Lower leg skin (tissue), 4 donors: ENCODE data around the gene DAO. TPM values are rescaled to one million over a fixed set of nuclear protein-coding genes. Genes with fewer than 3 reads are reported as not detected.

Experiments
- DNase-seq, 2 donors: peaks; one replicate each; pipeline ENCODE4 v3.0.0-alpha.2; 2019; ENCODE audit warnings: low spot score in 2 of 2
- H3K4me3 ChIP-seq: fragments of 200-600 bp; sonication (generic); 2 replicates; pipeline ENCODE4 v1.5.1; 2017; ENCODE audit warnings: mild to moderate bottlenecking, low read depth; ENCODE audit not compliant: poor library complexity, severe bottlenecking
- POLR2A ChIP-seq, 2 donors: fragments of 450-650 bp; IDR thresholded peaks; one replicate each; pipeline ENCODE4 v1.6.1; 2016 to 2017; ENCODE audit warnings: antibody characterized with exemption in 2 of 2, mild to moderate bottlenecking in 1 of 2, moderate library complexity in 1 of 2
- WGBS, 2 donors: methylation state at CpG; one replicate each; pipeline ENCODE4 v1.1.5; 2018; 5-methylcytosine and 5-hydroxymethylcytosine counted together
- intact Hi-C: fragments of 100-400 bp; cut with DNase I; formaldehyde crosslinking; loops from one replicate; pipeline ENCODE4 v1.15.0; 2023; ENCODE audit warnings: low total_unique reads
- total RNA-seq, 4 donors: library from RNA; depleted of rRNA; stranded (reverse); fragments of >200 nt; gene quantifications; one replicate each; pipeline ENCODE4 v1.1.0, GENCODE V29; 2016
- TF ChIP-seq, protein P1 (sequence below), 3 donors: fragments of 450-650 bp; IDR thresholded peaks; one replicate each; pipeline ENCODE4 v1.5.1; 2016; ENCODE audit warnings: antibody characterized with exemption in 3 of 3, mild to moderate bottlenecking in 3 of 3, moderate library complexity in 2 of 3

The DAO gene
- total RNA-seq, 4 donors from 2014 or later, result not detected

DNA sequence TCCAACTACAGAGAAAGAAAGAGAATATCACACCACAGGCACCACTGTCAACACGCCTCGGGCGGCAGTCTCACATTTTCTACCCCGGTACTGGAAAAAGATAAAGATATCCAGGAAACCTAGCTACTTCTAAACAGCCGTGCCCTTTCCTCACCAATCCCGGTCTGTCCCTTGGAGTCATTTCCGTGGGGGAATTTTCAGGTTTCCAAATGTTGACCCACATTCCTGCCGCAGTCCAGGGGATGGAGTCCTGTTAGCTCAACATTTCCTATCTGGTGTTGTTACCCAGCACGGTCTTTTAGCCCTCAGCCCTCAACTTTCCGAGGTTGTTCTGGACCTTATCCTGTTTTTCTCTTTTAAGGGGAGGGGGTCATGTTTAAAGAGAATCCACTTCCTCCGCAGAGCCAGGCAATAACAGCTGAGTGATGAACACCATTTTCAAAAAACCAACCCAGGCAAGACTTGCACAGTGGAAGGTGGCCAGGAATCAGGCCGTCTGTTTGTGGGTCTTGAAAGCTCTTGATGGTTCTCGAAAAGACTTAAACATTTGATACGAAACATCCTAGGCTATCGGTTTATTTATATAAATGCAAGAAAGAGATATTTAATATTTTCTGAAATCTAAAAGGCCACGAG, 27.1 kb upstream of the DAO start:
- intact Hi-C loops, result no loop called here
- TF ChIP-seq, protein P1, sequence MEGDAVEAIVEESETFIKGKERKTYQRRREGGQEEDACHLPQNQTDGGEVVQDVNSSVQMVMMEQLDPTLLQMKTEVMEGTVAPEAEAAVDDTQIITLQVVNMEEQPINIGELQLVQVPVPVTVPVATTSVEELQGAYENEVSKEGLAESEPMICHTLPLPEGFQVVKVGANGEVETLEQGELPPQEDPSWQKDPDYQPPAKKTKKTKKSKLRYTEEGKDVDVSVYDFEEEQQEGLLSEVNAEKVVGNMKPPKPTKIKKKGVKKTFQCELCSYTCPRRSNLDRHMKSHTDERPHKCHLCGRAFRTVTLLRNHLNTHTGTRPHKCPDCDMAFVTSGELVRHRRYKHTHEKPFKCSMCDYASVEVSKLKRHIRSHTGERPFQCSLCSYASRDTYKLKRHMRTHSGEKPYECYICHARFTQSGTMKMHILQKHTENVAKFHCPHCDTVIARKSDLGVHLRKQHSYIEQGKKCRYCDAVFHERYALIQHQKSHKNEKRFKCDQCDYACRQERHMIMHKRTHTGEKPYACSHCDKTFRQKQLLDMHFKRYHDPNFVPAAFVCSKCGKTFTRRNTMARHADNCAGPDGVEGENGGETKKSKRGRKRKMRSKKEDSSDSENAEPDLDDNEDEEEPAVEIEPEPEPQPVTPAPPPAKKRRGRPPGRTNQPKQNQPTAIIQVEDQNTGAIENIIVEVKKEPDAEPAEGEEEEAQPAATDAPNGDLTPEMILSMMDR (IDR thresholded peaks at IDR 0.05), result no peak
- no peak for TF ChIP-seq POLR2A (IDR thresholded peaks at IDR 0.05)
- H3K4me3 ChIP-seq, result no peak overlapping the region
- no peak for DNase-seq
- 82 to 83% methylated on average over 16 of the region's 16 CpGs for WGBS, 2 donors

DNA sequence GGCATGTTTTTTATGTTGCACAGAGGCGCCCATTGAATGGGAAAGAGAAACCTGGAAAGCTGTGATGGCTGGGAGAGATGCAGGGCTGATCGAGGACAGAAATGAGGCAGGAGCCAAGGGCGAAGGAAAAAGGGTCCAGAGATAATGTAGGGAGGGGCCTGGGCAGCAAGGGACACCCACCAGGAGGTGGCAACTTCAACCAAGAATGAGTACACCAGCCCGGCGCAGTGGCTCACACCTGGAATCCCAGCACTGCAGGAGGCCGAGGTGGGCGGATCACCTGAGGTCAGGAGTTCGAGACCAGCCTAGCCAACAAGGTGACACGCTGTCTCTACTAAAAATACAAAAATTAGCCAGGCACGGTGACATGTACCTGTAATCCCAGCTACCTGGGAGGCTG, 26.5 kb upstream of the DAO start:
- WGBS, 2 donors, result 86 to 92% methylated on average over 10 of the region's 10 CpGs
- TF ChIP-seq POLR2A (IDR thresholded peaks at IDR 0.05), result no peak
- TF ChIP-seq, protein P1 (IDR thresholded peaks at IDR 0.05), result no peak

GRCh38 chr12:108853981-108854446, 25.9 kb upstream of the DAO start:
- H3K4me3 ChIP-seq, result no peak overlapping the region
- TF ChIP-seq, protein P1 (IDR thresholded peaks at IDR 0.05), result no peak
- intact Hi-C loops, result no loop called here
- WGBS, 2 donors, result 70 to 87% methylated on average over 1 of the region's 1 CpG
- DNase-seq, result no peak

More for the DNA sequence above, 26.5 kb upstream of the DAO start:
- no peak for DNase-seq
- intact Hi-C loops, result no loop called here
- H3K4me3 ChIP-seq, result no peak overlapping the region

DNA sequence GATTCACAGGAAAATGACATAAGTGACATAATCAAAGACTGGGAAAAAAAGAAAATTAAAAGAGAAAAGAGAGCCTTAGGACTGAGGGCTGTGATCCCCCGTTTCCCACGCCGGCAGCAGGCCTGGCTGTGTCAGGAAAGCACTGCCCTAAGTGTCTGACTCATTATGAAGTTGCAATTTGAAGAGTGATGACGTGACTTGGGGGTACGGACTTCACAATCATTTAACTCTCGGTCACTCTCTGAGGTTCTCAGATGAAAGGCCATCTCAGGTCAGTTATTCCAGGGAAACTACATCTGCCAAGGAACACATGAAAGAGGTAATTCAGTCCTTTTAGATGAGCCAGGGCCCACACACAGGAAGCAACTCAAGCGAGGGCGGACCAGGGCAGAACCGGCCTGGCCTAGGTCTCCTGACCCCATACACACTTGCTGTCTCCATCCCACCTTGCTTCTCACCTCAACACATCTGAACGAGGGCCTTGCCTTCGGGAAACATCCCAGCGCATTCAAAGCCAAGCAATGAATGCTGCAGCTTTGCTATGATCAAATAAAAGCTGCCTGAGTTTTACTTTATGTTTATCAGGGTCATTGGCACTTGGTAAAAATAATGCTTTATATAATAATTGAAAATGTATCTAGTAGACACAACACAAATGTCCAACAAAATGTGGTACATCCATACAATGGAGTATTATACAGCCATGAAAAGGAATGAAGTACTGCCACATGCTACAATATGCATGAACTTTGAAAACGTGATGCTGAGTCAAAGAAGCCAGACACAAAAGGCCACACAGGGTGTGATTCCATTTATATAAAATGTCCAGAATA, 25.2 kb upstream of the DAO start:
- H3K4me3 ChIP-seq, result no peak overlapping the region
- TF ChIP-seq, protein P1 (IDR thresholded peaks at IDR 0.05), result no peak
- no peak for TF ChIP-seq POLR2A (IDR thresholded peaks at IDR 0.05)
- no peak for DNase-seq
- intact Hi-C loops, result no loop called here
- WGBS, 2 donors, result 58 to 60% methylated on average over 13 of the region's 13 CpGs

DNA sequence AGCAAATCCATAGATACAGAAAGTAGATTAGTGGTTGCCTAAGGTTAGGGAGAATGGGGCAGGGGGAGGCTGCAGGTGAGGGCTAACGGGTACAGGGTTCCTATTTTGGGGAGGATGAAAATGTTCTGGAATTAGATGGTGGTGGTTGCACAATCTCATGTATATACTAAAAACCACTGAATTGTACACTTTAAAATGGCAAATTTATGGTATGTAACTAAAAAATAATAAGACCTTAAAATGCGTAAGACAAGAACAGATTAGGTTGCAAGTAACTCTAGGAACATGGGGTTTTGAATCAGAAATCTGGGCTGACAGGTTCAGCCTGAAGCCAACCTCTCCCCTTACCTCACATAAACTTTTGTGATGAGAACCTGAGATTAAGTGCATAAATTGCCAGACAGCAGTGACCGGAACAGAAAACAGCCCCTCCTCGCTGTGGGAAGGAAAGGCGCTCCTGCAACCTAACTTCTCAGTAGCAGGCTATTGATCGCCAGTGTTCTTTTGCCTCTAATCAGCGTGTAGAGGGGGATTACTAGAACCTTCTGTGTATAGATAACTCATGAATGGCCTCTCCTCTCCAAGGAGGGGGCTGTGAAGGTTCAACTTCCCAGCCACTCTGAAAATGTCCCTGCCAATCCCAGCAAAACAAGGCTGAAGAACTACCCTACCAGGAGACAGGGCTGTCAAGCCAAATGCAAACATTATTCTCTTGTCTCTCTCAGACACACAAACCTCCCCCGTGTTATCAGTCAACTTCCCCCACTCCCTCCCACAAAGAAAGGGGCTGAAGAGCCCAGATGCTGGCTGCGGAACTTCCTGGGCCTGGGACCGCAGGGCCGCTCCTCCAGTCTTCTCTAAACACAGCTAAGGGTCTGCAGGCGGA, 24.4 kb upstream of the DAO start:
- no peak for TF ChIP-seq POLR2A (IDR thresholded peaks at IDR 0.05)
- TF ChIP-seq, protein P1 (IDR thresholded peaks at IDR 0.05), result no peak
- intact Hi-C loops, result no loop called here
- DNase-seq, result no peak
- WGBS, 2 donors, result 73 to 76% methylated on average over 12 of the region's 12 CpGs
- H3K4me3 ChIP-seq, result no peak overlapping the region
